Bronchial epithelial cell (primary cell): ENCODE results near the gene RNF14. TPM values are rescaled to one million over a fixed set of nuclear protein-coding genes. Genes with fewer than 3 reads are reported as not detected.

Experiments
- DNase-seq: peaks from one replicate; pipeline ENCODE4 v3.0.0-alpha.2; 2010; ENCODE audit warnings: low read depth
- FAIRE-seq: peaks from 2 replicates; lab custom pipeline; 2011; peaks lifted over from hg19 to GRCh38; lab: Jason Lieb, UNC
- H3K27me3 ChIP-seq: 2 replicates; pipeline ENCODE4 v1.5.1; 2011; ENCODE audit warnings: low read length; ENCODE audit not compliant: control insufficient read depth, insufficient read depth
- H3K36me3 ChIP-seq: 2 replicates; pipeline ENCODE4 v1.5.1; 2011; ENCODE audit warnings: low read length; ENCODE audit not compliant: control insufficient read depth, insufficient read depth
- H3K4me3 ChIP-seq: 2 replicates; pipeline ENCODE4 v1.5.1; 2011; ENCODE audit warnings: mild to moderate bottlenecking, low read depth, low read length, control low read depth
- total RNA-seq: library from RNA; depleted of rRNA; stranded (reverse); fragments of >200 nt; gene quantifications from 2 replicates; pipeline ENCODE4 v1.2.1, GENCODE V29; 2014
- TF ChIP-seq, protein P1 (sequence below): IDR thresholded peaks from 2 replicates; pipeline ENCODE4 v1.5.1; 2011; ENCODE audit warnings: mild to moderate bottlenecking, moderate library complexity, low read length, control low read depth, inconsistent platforms; ENCODE audit not compliant: insufficient read depth, severe bottlenecking

RNF14 gene
- total RNA-seq, 1 donor from 2014 or later: 49.8 TPM

DNA sequence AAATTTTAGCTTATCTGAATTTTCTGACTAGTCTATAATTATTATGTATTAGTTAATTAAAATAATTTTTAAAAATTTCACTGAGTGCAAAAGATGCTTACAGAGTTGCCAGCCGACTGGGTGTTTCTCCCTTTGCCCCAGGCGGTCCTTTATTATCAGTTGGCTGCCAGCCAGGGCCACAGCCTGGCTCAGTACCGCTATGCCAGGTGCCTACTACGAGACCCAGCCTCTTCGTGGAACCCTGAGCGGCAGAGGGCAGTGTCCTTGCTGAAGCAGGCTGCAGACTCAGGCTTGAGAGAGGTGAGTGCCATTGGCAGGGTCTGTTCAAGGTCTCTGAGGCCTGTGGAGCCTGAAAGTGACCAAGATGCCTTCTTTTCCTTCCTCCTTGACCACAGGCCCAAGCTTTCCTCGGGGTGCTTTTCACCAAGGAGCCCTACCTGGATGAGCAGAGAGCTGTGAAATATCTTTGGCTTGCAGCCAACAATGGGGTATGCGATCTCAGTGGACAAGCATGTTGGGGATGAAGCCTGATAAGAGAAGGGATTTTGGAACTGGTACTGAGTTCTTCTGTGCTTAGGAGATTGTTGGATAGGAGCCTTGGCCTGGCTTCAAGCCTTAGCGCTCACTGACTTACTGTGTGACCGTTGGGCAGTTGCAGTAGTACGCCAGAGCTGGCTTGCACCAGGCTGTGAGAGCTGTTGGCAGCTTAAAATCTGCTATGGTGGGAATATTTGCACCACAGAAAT lies 34.6 kb upstream of the RNF14 start:
- TF ChIP-seq, protein P1, sequence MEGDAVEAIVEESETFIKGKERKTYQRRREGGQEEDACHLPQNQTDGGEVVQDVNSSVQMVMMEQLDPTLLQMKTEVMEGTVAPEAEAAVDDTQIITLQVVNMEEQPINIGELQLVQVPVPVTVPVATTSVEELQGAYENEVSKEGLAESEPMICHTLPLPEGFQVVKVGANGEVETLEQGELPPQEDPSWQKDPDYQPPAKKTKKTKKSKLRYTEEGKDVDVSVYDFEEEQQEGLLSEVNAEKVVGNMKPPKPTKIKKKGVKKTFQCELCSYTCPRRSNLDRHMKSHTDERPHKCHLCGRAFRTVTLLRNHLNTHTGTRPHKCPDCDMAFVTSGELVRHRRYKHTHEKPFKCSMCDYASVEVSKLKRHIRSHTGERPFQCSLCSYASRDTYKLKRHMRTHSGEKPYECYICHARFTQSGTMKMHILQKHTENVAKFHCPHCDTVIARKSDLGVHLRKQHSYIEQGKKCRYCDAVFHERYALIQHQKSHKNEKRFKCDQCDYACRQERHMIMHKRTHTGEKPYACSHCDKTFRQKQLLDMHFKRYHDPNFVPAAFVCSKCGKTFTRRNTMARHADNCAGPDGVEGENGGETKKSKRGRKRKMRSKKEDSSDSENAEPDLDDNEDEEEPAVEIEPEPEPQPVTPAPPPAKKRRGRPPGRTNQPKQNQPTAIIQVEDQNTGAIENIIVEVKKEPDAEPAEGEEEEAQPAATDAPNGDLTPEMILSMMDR: no peak
- FAIRE-seq: no peak
- no peak overlapping the region for H3K4me3 ChIP-seq
- DNase-seq: no peak
- no peaks in the 10 kb centered on the region for H3K27me3 ChIP-seq
- H3K36me3 ChIP-seq: peaks cover 29% of the 10 kb centered on the region

DNA sequence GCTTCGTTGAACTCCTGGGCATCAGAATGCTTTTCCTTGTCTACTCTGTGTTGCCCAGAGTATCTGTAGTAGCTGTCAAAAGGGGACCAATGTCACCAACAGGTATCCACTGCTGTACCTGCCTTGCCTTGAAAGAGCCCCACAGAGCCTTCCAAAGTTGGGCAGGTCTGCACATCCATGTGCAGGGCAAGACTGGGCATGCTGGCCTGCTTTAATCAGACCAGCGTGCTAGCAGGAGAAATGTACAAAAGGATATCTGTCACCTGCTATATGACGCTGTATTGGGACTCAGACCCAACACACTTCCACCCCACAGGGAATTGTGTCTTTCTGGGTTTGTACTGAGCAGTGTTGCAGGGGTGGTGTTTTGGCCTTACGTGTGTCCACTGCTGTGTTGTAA lies 33.4 kb upstream of the RNF14 start:
- TF ChIP-seq, protein P1: no peak
- FAIRE-seq (peak; percentile 68), DNase-seq (peak; percentile 83)
- no peaks in the 10 kb centered on the region for H3K27me3 ChIP-seq
- H3K4me3 ChIP-seq: no peak overlapping the region
- H3K36me3 ChIP-seq: peaks cover 23% of the 10 kb centered on the region

GRCh38 chr5:141940695-141941271 lies 28.1 kb upstream of the RNF14 start:
- H3K27me3 ChIP-seq: no peaks in the 10 kb centered on the region
- no peak overlapping the region for H3K4me3 ChIP-seq
- FAIRE-seq (no peak), DNase-seq (no peak)
- TF ChIP-seq, protein P1: no peak
- H3K36me3 ChIP-seq: peaks cover 13% of the 10 kb centered on the region

DNA sequence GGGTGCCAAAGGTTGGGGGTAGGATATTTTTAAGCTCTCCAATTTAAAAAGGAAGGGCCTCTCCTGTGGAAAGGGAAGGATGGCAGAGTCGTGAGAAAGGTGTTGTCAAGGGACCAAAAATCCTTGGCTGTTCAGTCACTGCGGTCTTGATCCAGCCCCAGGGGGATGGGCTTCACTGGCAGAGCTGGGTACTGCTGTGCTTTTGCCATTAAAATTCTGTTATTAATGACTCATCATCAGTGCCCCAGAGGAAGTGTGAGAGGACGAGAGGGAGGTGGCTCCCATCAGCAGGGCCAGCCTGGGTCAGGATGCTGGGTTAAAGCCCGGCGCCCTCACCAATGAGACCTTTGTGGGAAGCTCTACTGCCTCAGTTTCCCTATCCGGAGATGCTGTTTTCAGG lies 27.6 kb upstream of the RNF14 start:
- peak; percentile 29 for DNase-seq
- TF ChIP-seq, protein P1: no peak
- no peak for FAIRE-seq
- H3K27me3 ChIP-seq: no peaks in the 10 kb centered on the region
- H3K4me3 ChIP-seq: no peak overlapping the region
- H3K36me3 ChIP-seq: peaks cover 11% of the 10 kb centered on the region

GRCh38 chr5:141941779-141942178 lies 27.1 kb upstream of the RNF14 start:
- Histone ChIP-seq H3K4me3 (no peak overlapping the region), H3K27me3 (no peaks in the 10 kb centered on the region), H3K36me3 (peaks cover 10% of the 10 kb centered on the region)
- no peak for FAIRE-seq
- TF ChIP-seq, protein P1: no peak
- no peak for DNase-seq
